HG03196 (cell line): ENCODE measurements around the gene ARHGAP6.
A peak's percentile ranks its signal among the peaks of the same experiment; 100 is the strongest.

Experiments used
- ATAC-seq: cut with Tn5 transposase; IDR thresholded peaks from one replicate; pipeline ENCODE4 v1.9.1; 2021; ENCODE audit not compliant: unreplicated experiment

The ARHGAP6 gene

GRCh38 chrX:11431786-11432185 lies 233.9 kb downstream of the ARHGAP6 start:
- no peak for ATAC-seq

DNA sequence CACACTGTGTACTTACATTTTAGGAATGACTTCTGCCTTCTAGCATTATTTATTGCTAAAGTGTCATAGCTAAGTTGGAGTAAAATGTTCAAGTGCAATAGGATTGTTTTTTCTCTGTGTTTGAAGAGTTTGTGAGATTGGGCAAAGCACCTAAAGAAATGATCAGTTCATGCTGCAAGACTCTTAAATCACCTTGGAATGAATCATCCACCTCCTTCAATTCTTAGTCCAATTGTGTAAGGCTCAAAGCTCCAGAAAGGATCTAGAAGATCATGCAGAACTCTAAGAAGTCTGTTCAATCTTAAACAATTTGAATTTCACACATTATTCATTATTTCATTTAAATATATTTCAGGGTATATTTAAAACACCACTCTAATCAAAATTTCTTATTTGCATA lies 235.4 kb downstream of the ARHGAP6 start:
- ATAC-seq: no peak

- ATAC-seq: no peak
Measured at GRCh38 chrX:11429538-11430085, 236.1 kb downstream of the ARHGAP6 start.

DNA sequence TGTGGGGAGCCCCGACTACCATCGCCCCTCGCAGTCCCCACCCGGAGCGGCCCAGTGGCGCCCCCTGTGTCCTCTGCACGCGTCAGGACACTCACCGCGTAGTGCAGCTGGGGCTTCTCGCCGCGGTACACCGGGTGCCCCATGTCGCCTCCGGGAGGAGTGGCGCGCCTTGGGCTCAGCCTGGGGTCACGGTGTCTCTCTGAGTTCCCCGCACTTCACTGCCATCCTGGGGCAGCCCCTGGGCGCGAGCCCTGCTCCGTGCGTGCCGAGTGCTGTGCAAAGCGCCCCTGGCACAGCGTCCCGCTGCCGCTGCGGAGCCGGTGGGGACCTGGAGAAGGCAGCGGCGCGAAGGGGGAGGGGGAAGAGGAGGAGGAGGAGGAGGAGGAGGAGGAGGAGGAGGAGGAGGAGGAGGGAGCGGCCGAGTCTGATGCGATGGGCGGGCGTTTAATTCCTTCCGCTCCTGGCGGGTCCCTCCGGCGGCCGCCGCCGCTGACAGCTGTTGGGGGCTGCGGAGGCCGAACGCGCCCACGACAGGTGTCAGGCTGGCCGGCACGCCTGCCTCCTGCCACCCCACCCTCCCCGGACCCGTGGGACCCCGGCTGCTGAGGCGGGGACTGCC lies 238.2 kb downstream of the ARHGAP6 start:
- ATAC-seq: no peak

- no peak for ATAC-seq
Measured at GRCh38 chrX:11426712-11427452, 238.8 kb downstream of the ARHGAP6 start.

- no peak for ATAC-seq
Measured at GRCh38 chrX:11424903-11425674, 240.6 kb downstream of the ARHGAP6 start.

GRCh38 chrX:11423949-11424348 lies 241.8 kb downstream of the ARHGAP6 start:
- no peak for ATAC-seq

DNA sequence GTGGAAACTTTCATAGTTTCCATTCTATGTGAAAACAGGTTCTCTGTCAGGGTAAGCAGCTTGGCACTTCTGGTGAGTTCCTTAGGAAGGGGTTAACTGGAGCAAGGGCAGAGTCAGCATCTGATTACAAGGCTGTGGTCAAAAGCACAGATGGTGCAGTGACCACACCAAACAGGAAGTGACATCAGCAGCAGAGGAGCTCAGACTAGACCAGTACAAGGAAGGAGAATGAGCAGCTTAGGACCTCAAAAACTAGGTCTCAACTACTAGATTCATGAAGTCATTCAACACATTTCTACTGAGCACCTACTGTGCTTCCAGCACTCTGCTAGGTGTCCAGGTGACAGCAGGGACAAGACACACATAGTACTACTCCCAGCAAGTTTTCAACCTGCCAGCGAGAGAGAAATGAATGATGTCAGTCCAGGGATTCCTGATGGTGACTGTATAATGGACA lies 242.3 kb downstream of the ARHGAP6 start:
- ATAC-seq: peak; percentile 71

- ATAC-seq: no peak
Measured at GRCh38 chrX:11422525-11422857, 243.2 kb downstream of the ARHGAP6 start.

DNA sequence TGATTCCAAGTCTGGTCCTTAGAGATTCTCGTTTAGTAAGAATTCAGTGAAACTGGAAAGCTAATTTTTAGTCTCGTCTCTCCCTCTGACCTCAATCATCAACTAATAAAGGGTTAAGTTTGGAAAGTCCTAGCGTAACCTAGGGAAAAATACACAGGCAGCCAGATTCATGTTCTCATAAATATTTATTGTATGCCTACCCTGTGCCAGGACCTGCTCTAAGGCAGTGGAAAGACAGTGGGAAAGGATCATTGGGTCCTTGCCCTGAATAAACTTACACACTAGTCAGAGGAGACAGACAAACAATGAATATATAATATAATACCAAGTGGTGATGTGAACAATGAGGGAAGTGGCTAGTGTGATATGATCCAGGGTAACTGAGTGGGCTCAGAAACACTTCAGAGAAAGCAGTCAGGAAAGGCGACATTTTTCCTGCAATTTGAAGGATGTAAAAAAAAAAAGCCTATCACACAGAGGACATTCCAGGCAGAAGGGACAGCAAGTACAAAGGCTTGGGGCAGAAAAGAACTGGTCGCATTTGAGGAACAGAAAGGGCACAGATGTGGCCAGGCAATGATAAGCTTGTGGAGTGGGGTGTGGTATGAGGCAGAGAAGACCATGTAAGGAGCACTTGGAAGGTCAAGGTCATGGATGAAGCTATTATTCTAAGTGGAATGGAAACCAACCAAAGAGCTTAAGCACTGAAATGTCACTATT lies 243.8 kb downstream of the ARHGAP6 start:
- ATAC-seq: no peak

DNA sequence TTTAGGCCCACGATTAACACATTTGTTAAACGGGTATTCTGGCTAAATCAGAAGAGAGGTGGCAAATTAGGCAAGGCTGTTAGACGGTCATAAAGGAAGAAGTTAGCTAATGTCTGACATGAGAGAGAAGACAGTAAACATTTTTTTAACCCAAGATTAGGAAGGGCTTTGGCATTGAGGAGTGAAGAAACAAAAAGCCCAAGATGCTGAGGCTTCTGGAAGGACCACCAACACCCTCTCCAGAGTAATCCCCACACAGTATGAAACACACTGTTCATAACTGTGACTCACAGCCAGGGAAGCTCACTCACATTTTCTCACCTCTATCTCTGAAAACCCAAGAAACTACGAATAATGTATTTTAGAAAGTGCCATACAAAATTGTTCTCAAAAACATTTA lies 244.9 kb downstream of the ARHGAP6 start:
- no peak for ATAC-seq

DNA sequence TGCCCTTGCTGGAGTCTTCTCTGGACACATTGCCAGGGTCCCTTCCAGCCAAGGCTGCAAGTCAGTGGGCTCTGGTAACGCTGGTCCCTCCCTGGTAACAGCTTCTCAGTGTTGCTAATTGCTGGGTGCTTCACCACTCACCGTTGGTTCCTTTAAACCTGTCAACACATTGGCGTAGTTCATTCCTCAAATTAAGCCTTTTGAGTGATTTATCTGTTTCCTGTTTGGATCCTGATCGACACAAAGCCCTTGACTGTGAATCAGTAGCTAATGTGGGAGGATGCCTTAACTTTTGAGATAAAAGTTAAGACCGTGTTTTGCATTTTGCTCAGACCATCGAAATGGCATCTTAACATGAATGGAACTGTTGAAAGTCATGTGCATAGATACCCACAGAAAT lies 246.6 kb downstream of the ARHGAP6 start:
- no peak for ATAC-seq

- no peak for ATAC-seq
Measured at GRCh38 chrX:11416600-11416999, 249.1 kb downstream of the ARHGAP6 start.

DNA sequence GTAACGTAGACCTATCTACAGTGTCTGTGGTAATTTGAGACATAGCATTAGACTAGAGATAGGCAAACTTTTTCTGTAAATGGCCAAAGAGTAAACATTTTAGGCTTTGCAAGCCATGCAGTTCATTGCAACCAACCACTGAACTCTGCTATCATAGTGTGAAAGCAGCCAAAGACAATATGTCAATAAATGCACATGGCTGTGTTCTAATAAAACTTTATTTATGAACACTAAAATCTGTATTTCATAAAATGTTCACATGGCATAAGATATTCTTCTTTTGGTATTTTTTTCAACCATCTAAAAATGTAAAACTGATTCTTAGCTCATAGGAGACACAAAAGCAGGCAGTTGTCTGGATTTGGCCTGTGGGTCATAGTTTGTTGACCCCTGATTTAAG lies 251.6 kb downstream of the ARHGAP6 start:
- no peak for ATAC-seq

GRCh38 chrX:11412715-11413623 lies 252.8 kb downstream of the ARHGAP6 start:
- no peak for ATAC-seq

- ATAC-seq: no peak
Measured at GRCh38 chrX:11409957-11410356, 255.8 kb downstream of the ARHGAP6 start.

- ATAC-seq: no peak
Measured at GRCh38 chrX:11408783-11409182, 256.9 kb downstream of the ARHGAP6 start.

DNA sequence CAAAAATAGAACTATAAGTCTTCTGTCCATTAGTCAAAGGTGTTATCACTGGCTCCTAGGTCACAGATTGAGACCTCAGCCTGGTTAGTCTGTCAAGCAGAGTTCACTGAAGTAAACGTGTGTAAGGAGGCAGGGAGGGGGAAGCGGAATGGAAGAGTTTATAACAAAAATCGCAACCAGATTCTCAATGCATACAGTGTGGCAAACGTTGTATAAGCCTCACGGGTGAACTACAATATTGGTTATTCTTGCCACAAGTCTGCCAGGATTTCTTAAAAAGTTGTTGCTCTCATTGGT lies 257.7 kb downstream of the ARHGAP6 start:
- ATAC-seq: no peak

GRCh38 chrX:11407331-11408108 lies 258.2 kb downstream of the ARHGAP6 start:
- no peak for ATAC-seq
